Panc1 (cell line): Measurements from ENCODE around the gene TGM4.

ENCODE experiments used
- CTCF ChIP-seq: fragments of 450-650 bp; IDR thresholded peaks from 2 replicates; pipeline ENCODE4 v1.5.1; 2017; ENCODE audit warnings: mild to moderate bottlenecking
- TF ChIP-seq, protein P1 (sequence below), 2 experiments: IDR thresholded peaks; 2 replicates each; pipeline ENCODE4 v1.6.1; 2011 to 2012; ENCODE audit warnings: low read depth in 2 of 2, control low read depth in 1 of 2, low read length in 1 of 2, mild to moderate bottlenecking in 1 of 2, moderate library complexity in 1 of 2; ENCODE audit not compliant: insufficient read depth in 1 of 2

- TF ChIP-seq CTCF = no peak
- TF ChIP-seq, protein P1, sequence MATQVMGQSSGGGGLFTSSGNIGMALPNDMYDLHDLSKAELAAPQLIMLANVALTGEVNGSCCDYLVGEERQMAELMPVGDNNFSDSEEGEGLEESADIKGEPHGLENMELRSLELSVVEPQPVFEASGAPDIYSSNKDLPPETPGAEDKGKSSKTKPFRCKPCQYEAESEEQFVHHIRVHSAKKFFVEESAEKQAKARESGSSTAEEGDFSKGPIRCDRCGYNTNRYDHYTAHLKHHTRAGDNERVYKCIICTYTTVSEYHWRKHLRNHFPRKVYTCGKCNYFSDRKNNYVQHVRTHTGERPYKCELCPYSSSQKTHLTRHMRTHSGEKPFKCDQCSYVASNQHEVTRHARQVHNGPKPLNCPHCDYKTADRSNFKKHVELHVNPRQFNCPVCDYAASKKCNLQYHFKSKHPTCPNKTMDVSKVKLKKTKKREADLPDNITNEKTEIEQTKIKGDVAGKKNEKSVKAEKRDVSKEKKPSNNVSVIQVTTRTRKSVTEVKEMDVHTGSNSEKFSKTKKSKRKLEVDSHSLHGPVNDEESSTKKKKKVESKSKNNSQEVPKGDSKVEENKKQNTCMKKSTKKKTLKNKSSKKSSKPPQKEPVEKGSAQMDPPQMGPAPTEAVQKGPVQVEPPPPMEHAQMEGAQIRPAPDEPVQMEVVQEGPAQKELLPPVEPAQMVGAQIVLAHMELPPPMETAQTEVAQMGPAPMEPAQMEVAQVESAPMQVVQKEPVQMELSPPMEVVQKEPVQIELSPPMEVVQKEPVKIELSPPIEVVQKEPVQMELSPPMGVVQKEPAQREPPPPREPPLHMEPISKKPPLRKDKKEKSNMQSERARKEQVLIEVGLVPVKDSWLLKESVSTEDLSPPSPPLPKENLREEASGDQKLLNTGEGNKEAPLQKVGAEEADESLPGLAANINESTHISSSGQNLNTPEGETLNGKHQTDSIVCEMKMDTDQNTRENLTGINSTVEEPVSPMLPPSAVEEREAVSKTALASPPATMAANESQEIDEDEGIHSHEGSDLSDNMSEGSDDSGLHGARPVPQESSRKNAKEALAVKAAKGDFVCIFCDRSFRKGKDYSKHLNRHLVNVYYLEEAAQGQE (IDR thresholded peaks at IDR 0.05; ENCODE audit: insufficient read depth in 1 of 2, low read depth in 2 of 2, low read length in 1 of 2) = no peak
Observed at GRCh38 chr3:44932986-44933944, 58.9 kb downstream of the TGM4 start.
